GM12878 (cell line): ENCODE measurements around the gene HOXB6. TPM values are rescaled to one million over a fixed set of nuclear protein-coding genes. Genes with fewer than 3 reads are reported as not detected.

ENCODE experiments used
- ATAC-seq: fragments of 200-7000 bp; cut with Tn5 transposase; 3 replicates; pipeline ENCODE4 v1.9.1; 2020; ENCODE audit warnings: mild to moderate bottlenecking, moderate library complexity
- BruUV-seq: library from RNA; stranded (reverse); fragments of 400-500 nt; replicated peaks from 2 replicates; lab custom pipeline; 2021; lab: Mats Ljungman, UMichigan
- CTCF ChIA-PET: fragments of 300-600 bp; sonication (Branson Sonifier 250); formaldehyde crosslinking; extraction: SDS; loops from one replicate; lab custom pipeline; 2021; ENCODE audit warnings: inconsistent platforms; lab: Yijun Ruan, JAX
- POLR2A ChIA-PET: fragments of 350-600 bp; formaldehyde crosslinking; extraction: SDS; loops from one replicate; lab custom pipeline; 2021; ENCODE audit warnings: inconsistent platforms; lab: Charles Lee
- RAD21 ChIA-PET: fragments of 300-600 bp; sonication (Branson Sonifier 250); formaldehyde crosslinking; loops from one replicate; lab custom pipeline; 2023; ENCODE audit warnings: antibody characterized with exemption; ENCODE audit not compliant: unreplicated experiment; lab: Charles Lee
- SMC1A ChIA-PET: fragments of 300-600 bp; sonication (Branson Sonifier 250); formaldehyde crosslinking; loops from one replicate; lab custom pipeline; 2023; ENCODE audit not compliant: unreplicated experiment, uncharacterized antibody; lab: Charles Lee
- DNase-seq: peaks from one replicate; pipeline ENCODE4 v3.0.0-alpha.2; 2011; ENCODE audit warnings: low read depth, low spot score
- FAIRE-seq: peaks from 3 replicates; lab custom pipeline; 2011; peaks lifted over from hg19 to GRCh38; lab: Jason Lieb, UNC
- H2AFZ ChIP-seq: 2 replicates; pipeline ENCODE4 v1.6.0; 2011; ENCODE audit warnings: low read depth, low read length, control low read depth; ENCODE audit not compliant: control insufficient read depth
- H3K27ac ChIP-seq: 2 replicates; pipeline ENCODE4 v1.5.1; 2011; ENCODE audit warnings: control low read depth; ENCODE audit not compliant: control insufficient read depth, insufficient read depth
- H3K27me3 ChIP-seq, 2 experiments: replicated peaks in 1 of 2; 2 replicates each; pipeline versions ENCODE4 v1.6.0 to v1.6.1; 2011; ENCODE audit warnings: low read length in 1 of 2; ENCODE audit not compliant: control insufficient read depth in 2 of 2, insufficient read depth in 2 of 2
- H3K36me3 ChIP-seq, 2 experiments: 2 replicates each; pipeline ENCODE4 v1.5.1; 2011; ENCODE audit warnings: low read length in 1 of 2; ENCODE audit not compliant: control insufficient read depth in 2 of 2, insufficient read depth in 2 of 2
- H3K4me1 ChIP-seq: 2 replicates; pipeline ENCODE4 v1.6.1; 2011; ENCODE audit warnings: mild to moderate bottlenecking, low read length, moderate library complexity, mixed read lengths; ENCODE audit not compliant: control insufficient read depth, insufficient read depth
- H3K4me2 ChIP-seq: 2 replicates; pipeline ENCODE4 v1.6.0; 2011; ENCODE audit warnings: control low read depth; ENCODE audit not compliant: control insufficient read depth, insufficient read depth
- H3K4me3 ChIP-seq: fragments of 200-600 bp; sonication (generic); 2 replicates; pipeline ENCODE4 v1.5.1; 2016
- H3K79me2 ChIP-seq: 2 replicates; pipeline ENCODE4 v1.6.0; 2011; ENCODE audit warnings: low read length; ENCODE audit not compliant: control insufficient read depth, insufficient read depth
- H3K9ac ChIP-seq: 2 replicates; pipeline ENCODE4 v1.8.0; 2011; ENCODE audit warnings: low read length, control low read depth, mixed read lengths; ENCODE audit not compliant: control insufficient read depth, insufficient read depth
- H3K9me3 ChIP-seq: replicated peaks from 3 replicates; pipeline ENCODE4 v1.5.1; 2011; ENCODE audit warnings: mild to moderate bottlenecking, low read length; ENCODE audit not compliant: control insufficient read depth, insufficient read depth
- H4K20me1 ChIP-seq: 2 replicates; pipeline ENCODE4 v1.6.0; 2011; ENCODE audit not compliant: control insufficient read depth, insufficient read depth
- DPF2 ChIP-seq: fragments of 450-650 bp; IDR thresholded peaks from 2 replicates; pipeline ENCODE4 v1.6.1; 2017; ENCODE audit warnings: mild to moderate bottlenecking
- GABPA ChIP-seq: IDR thresholded peaks from 2 replicates; pipeline ENCODE4 v1.6.1; 2014; ENCODE audit warnings: antibody characterized with exemption, low read depth, mild to moderate bottlenecking, inconsistent platforms
- MXI1 ChIP-seq: fragments of 150-350 bp; IDR thresholded peaks from 2 replicates; pipeline ENCODE4 v1.6.1; 2011; ENCODE audit warnings: low read depth, mild to moderate bottlenecking, inconsistent platforms, low read length, improper control_type of control experiment
- NFYA ChIP-seq: IDR thresholded peaks from 2 replicates; pipeline ENCODE4 v1.6.1; 2011; ENCODE audit warnings: low read depth, mild to moderate bottlenecking, low read length, improper control_type of control experiment, borderline replicate concordance
- NR2F1 ChIP-seq: fragments of 450-650 bp; conservative IDR thresholded peaks from 2 replicates; pipeline ENCODE4 v1.6.1; 2017; ENCODE audit warnings: mild to moderate bottlenecking
- RAD21 ChIP-seq: IDR thresholded peaks from 2 replicates; pipeline ENCODE4 v1.6.1; 2011; ENCODE audit warnings: mild to moderate bottlenecking, low read depth, low read length, moderate library complexity; ENCODE audit not compliant: insufficient read depth
- TARDBP ChIP-seq: IDR thresholded peaks from 2 replicates; pipeline ENCODE4 v1.6.1; 2016; ENCODE audit warnings: borderline replicate concordance
- ZBTB33 ChIP-seq: fragments of 450-650 bp; IDR thresholded peaks from 2 replicates; pipeline ENCODE4 v1.6.1; 2017; ENCODE audit warnings: mild to moderate bottlenecking
- WGBS: methylation state at CpG from one replicate; pipeline ENCODE4 v1.1.6; 2016; ENCODE audit warnings: low lambda C conversion rate; ENCODE audit not compliant: insufficient replicate concordance, insufficient coverage; ENCODE audit errors: missing lambda C conversion rate; 5-methylcytosine and 5-hydroxymethylcytosine counted together
- in situ Hi-C: fragments of 300-500 bp; cut with MboI; formaldehyde crosslinking; loops from 9 replicates; pipeline ENCODE4 v1.14.3; 2018; ENCODE audit warnings: mixed read lengths
- intact Hi-C: fragments of 100-400 bp; cut with micrococcal nuclease; formaldehyde crosslinking; loops from one replicate; pipeline ENCODE4 v1.14.2; 2022; ENCODE audit not compliant: unreplicated experiment
- polyA plus RNA-seq, 11 experiments: library from polyadenylated mRNA; depleted of rRNA in 4 of 11; unstranded in 6 of 11; stranded (reverse) in 5 of 11; fragments of >200 nt; fragmentation: Nextera tagmentation in 4 of 11; fragmentation: Illumina TruSeq in 1 of 11; extraction: Ambion mirVana in 4 of 11; extraction: Trizol in 1 of 11; gene quantifications; 1 replicate in 1 of 11; 2 replicates in 10 of 11; pipeline versions ENCODE4 v1.2.1 to v1.2.3, GENCODE V29; 2011 to 2016; ENCODE audit warnings: inconsistent platforms in 2 of 11, missing spikeins in 2 of 11, low read depth in 1 of 11
- total RNA-seq, 4 experiments: library from RNA; depleted of rRNA in 3 of 4; stranded (reverse); fragments of >200 nt in 3 of 4; fragmentation: Illumina TruSeq in 1 of 4; extraction: Trizol in 1 of 4; gene quantifications; 2 replicates each; pipeline versions ENCODE4 v1.2.1 to v1.2.3, GENCODE V29; 2013 to 2021
- TF ChIP-seq, protein P1 (sequence below): fragments of 450-650 bp; IDR thresholded peaks from 2 replicates; pipeline ENCODE4 v1.6.1; 2016; ENCODE audit warnings: mild to moderate bottlenecking, moderate library complexity, borderline replicate concordance

Gene HOXB6
- total and polyA plus RNA-seq, 10 of the 15 experiments (the other 5 are each of a cell fraction or from before 2014, with no cell fraction given) = 0.04 to 0.51 (median 0.09) TPM; not detected in 2

- H3K27ac ChIP-seq = no peak overlapping the region
- no TSS peak for BruUV-seq
- H3K4me3 ChIP-seq = no peak overlapping the region
- 90% methylated on average over 41 of the region's 41 CpGs for WGBS
- TF ChIP-seq TARDBP (no peak), ZBTB33 (no peak), RAD21 (no peak), DPF2 (no peak), GABPA (no peak), NFYA (no peak), NR2F1 (no peak), MXI1 (no peak)
- TF ChIP-seq, protein P1, sequence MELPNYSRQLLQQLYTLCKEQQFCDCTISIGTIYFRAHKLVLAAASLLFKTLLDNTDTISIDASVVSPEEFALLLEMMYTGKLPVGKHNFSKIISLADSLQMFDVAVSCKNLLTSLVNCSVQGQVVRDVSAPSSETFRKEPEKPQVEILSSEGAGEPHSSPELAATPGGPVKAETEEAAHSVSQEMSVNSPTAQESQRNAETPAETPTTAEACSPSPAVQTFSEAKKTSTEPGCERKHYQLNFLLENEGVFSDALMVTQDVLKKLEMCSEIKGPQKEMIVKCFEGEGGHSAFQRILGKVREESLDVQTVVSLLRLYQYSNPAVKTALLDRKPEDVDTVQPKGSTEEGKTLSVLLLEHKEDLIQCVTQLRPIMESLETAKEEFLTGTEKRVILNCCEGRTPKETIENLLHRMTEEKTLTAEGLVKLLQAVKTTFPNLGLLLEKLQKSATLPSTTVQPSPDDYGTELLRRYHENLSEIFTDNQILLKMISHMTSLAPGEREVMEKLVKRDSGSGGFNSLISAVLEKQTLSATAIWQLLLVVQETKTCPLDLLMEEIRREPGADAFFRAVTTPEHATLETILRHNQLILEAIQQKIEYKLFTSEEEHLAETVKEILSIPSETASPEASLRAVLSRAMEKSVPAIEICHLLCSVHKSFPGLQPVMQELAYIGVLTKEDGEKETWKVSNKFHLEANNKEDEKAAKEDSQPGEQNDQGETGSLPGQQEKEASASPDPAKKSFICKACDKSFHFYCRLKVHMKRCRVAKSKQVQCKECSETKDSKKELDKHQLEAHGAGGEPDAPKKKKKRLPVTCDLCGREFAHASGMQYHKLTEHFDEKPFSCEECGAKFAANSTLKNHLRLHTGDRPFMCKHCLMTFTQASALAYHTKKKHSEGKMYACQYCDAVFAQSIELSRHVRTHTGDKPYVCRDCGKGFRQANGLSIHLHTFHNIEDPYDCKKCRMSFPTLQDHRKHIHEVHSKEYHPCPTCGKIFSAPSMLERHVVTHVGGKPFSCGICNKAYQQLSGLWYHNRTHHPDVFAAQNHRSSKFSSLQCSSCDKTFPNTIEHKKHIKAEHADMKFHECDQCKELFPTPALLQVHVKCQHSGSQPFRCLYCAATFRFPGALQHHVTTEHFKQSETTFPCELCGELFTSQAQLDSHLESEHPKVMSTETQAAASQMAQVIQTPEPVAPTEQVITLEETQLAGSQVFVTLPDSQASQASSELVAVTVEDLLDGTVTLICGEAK = no peak
- no peaks in the 10 kb centered on the region for H3K36me3 ChIP-seq
- ChIA-PET POLR2A (no interaction called here), CTCF (interaction anchor here (0.7 to 2.3 kb wide), 4 partner anchors 23 to 347 kb away, joined by 3 to 6 read pairs (median 4); no protein-coding TSS in a partner anchor), RAD21 (interaction anchor here (0.8 to 1.4 kb wide), 3 partner anchors 12 to 272 kb away, joined by 3 to 5 read pairs (median 3); partner anchors contain the start of gene HOXB5), SMC1A (interaction anchor here (1.2 to 1.3 kb wide), 2 partner anchors 9 to 12 kb away, joined by 3 to 4 read pairs; no protein-coding TSS in a partner anchor)
- no peaks in the 10 kb centered on the region for H3K9me3 ChIP-seq
- in situ Hi-C loops = no loop called here
- no peaks in the 10 kb centered on the region for H3K79me2 ChIP-seq
- no peak overlapping the region for H3K9ac ChIP-seq
- H3K27me3 ChIP-seq = peaks cover 5 to 9% of the 10 kb centered on the region in 2 experiments
- FAIRE-seq (no peak), DNase-seq (no peak), ATAC-seq (no peak)
- no peak overlapping the region for H3K4me2 ChIP-seq
- intact Hi-C loops = no loop called here
- H2AFZ ChIP-seq = no peak overlapping the region
- H4K20me1 ChIP-seq = no peaks in the 10 kb centered on the region
- peaks cover 5% of the 10 kb centered on the region for H3K4me1 ChIP-seq
Measured at GRCh38 chr17:48605991-48606891, 1.5 kb upstream of the HOXB6 start.
